Activated B cell treated with CpG ODN at 0.5 μM for 24 hours (primary cell): Measurements from ENCODE around the gene SYDE1. TPM values are rescaled to one million over a fixed set of nuclear protein-coding genes. Genes with fewer than 3 reads are reported as not detected.
A peak's percentile ranks its signal among the peaks of the same experiment; 100 is the strongest.
"Not testable (repeated sequence)": the region's sequence is repeated elsewhere in the genome, so short reads cannot be mapped to it uniquely, and the experiment has no call there.

Experiments used
- ATAC-seq: fragments of 200-7000 bp; cut with Tn5 transposase; one replicate; pipeline ENCODE4 v1.10.0; 2021; ENCODE audit warnings: low read depth, mild to moderate bottlenecking, moderate library complexity
- CTCF ChIA-PET: fragments of 350-600 bp; sonication (Branson Sonifier 250); formaldehyde crosslinking; loops from one replicate; lab custom pipeline; 2021; ENCODE audit warnings: antibody characterized with exemption; lab: Charles Lee
- POLR2A ChIA-PET: fragments of 350-600 bp; sonication (Branson Sonifier 250); formaldehyde crosslinking; loops from one replicate; lab custom pipeline; 2021; ENCODE audit warnings: antibody characterized with exemption; lab: Charles Lee
- DNase-seq: peaks from one replicate; pipeline ENCODE4 v3.0.0; 2022
- H3K27ac Mint-ChIP-seq: one replicate; pipeline ENCODE4 v1.8.0; 2020; ENCODE audit warnings: mixed read lengths
- H3K27me3 Mint-ChIP-seq: one replicate; pipeline ENCODE4 v1.8.0; 2021; ENCODE audit warnings: mixed read lengths
- H3K36me3 Mint-ChIP-seq: one replicate; pipeline ENCODE4 v1.8.0; 2021; ENCODE audit warnings: low read depth, mixed read lengths
- H3K4me1 Mint-ChIP-seq: one replicate; pipeline ENCODE4 v1.8.0; 2021; ENCODE audit warnings: mixed read lengths
- H3K4me3 Mint-ChIP-seq: one replicate; pipeline ENCODE4 v1.8.0; 2020; ENCODE audit warnings: mild to moderate bottlenecking, mixed read lengths
- H3K9me3 Mint-ChIP-seq: one replicate; pipeline ENCODE4 v1.8.0; 2020; ENCODE audit warnings: mixed read lengths
- intact Hi-C: fragments of 100-400 bp; cut with micrococcal nuclease; formaldehyde crosslinking; loops from one replicate; pipeline ENCODE4 v1.15.1; 2024
- total RNA-seq: library from RNA; stranded (reverse); gene quantifications from 2 replicates; pipeline ENCODE4 v1.2.3, GENCODE V29; 2022
- TF ChIP-seq, protein P1 (sequence below): fragments of 200-600 bp; IDR thresholded peaks from one replicate; pipeline ENCODE4 v1.8.0; 2022; ENCODE audit warnings: antibody characterized with exemption, mild to moderate bottlenecking

Gene SYDE1
- total RNA-seq, 1 donor from 2014 or later: not detected

DNA sequence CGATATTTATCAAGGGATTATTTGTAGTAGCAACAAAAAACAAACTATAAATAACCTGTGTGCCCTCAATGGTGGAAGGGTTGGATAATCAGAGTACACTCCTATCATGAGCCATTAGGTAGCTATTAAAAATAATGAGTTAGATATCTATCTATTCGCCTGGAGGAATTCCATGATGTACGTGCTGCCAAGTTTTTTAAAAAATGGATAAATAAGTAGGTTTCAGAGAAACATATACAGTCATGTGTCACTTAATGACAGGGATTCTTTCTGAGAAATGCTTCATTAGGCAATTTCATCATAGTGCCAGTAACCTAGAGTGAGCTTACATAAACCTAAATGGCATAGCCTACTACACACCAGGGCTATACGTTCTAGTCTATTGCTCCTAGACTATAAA, 31.4 kb upstream of the SYDE1 start:
- Mint-ChIP-seq H3K36me3 (no peaks in the 10 kb centered on the region), H3K27me3 (peaks cover 10% of the 10 kb centered on the region)
- POLR2A ChIA-PET: no interaction called here

GRCh38 chr19:15080002-15080401, 27.2 kb upstream of the SYDE1 start:
- ATAC-seq, DNase-seq, H3K36me3 Mint-ChIP-seq, H3K4me1 Mint-ChIP-seq, H3K9me3 Mint-ChIP-seq, CTCF ChIA-PET, intact Hi-C loops, H3K27ac Mint-ChIP-seq, POLR2A ChIA-PET, H3K4me3 Mint-ChIP-seq: not testable (repeated sequence)
- peaks cover 24% of the 10 kb centered on the region for H3K27me3 Mint-ChIP-seq

More for the DNA sequence above, 31.4 kb upstream of the SYDE1 start:
- H3K27ac Mint-ChIP-seq: no peak overlapping the region
- no peaks in the 10 kb centered on the region for H3K4me1 Mint-ChIP-seq
- no peak overlapping the region for H3K4me3 Mint-ChIP-seq
- no peaks in the 10 kb centered on the region for H3K9me3 Mint-ChIP-seq
- intact Hi-C loops: no loop called here
- no peak for DNase-seq
- no peak for ATAC-seq
- TF ChIP-seq, protein P1, sequence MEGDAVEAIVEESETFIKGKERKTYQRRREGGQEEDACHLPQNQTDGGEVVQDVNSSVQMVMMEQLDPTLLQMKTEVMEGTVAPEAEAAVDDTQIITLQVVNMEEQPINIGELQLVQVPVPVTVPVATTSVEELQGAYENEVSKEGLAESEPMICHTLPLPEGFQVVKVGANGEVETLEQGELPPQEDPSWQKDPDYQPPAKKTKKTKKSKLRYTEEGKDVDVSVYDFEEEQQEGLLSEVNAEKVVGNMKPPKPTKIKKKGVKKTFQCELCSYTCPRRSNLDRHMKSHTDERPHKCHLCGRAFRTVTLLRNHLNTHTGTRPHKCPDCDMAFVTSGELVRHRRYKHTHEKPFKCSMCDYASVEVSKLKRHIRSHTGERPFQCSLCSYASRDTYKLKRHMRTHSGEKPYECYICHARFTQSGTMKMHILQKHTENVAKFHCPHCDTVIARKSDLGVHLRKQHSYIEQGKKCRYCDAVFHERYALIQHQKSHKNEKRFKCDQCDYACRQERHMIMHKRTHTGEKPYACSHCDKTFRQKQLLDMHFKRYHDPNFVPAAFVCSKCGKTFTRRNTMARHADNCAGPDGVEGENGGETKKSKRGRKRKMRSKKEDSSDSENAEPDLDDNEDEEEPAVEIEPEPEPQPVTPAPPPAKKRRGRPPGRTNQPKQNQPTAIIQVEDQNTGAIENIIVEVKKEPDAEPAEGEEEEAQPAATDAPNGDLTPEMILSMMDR: no peak
- CTCF ChIA-PET: no interaction called here

DNA sequence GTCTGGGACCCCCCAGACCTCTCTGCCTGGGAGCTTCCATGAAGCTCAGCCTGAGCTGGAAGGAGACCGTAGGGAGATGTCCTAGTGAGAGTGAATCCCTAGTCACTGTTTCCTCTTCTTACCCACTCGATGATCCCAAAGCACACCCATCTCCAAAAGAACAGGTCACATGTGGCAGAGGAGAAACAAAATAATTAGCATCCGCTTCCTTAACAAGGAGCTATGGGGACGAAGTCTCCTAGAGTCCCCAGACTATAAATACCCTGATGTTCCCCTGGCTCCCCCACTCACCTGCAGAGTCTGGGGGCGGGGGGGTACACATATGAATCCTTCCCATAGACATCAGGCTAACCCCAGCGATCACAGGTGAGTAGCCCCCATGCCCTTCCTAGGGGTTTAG, 25.3 kb upstream of the SYDE1 start, which contains the start of gene OR1I1:
Gene OR1I1, plus strand, starts transcription at position 301 of the 400 bp plus-strand sequence. CDS start 4,855 bp downstream, outside the sequence.
- DNase-seq: no peak
- POLR2A ChIA-PET: no interaction called here
- Mint-ChIP-seq H3K9me3 (no peaks in the 10 kb centered on the region), H3K4me1 (no peaks in the 10 kb centered on the region), H3K4me3 (no peak within 1 kb of the TSS), H3K36me3 (no peaks in the 10 kb centered on the region), H3K27me3 (peaks cover 32% of the 10 kb centered on the region), H3K27ac (no peak within 1 kb of the TSS)
- CTCF ChIA-PET: interaction anchor here (0.9 kb wide), 2 partner anchors 10 to 19 kb away, joined by 3 read pairs; no protein-coding TSS in a partner anchor
- TF ChIP-seq, protein P1: no peak
- intact Hi-C loops: no loop called here
- ATAC-seq: no peak

DNA sequence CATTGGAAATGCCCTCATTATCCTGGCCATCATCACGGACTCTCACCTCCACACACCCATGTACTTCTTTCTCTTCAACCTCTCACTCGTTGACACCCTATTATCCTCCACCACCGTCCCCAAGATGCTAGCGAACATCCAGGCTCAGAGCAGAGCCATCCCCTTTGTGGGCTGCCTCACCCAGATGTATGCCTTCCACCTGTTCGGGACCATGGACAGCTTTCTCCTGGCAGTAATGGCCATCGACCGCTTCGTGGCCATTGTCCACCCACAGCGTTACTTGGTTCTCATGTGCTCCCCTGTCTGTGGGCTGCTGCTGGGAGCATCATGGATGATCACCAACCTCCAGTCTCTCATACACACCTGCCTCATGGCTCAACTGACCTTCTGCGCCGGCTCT, 20.0 kb upstream of the SYDE1 start:
- H3K36me3 Mint-ChIP-seq: no peaks in the 10 kb centered on the region
- intact Hi-C loops: no loop called here
- peaks cover 2% of the 10 kb centered on the region for H3K4me1 Mint-ChIP-seq
- H3K27ac Mint-ChIP-seq: no peak overlapping the region
- H3K4me3 Mint-ChIP-seq: no peak overlapping the region
- ChIA-PET CTCF (no interaction called here), POLR2A (no interaction called here)
- TF ChIP-seq, protein P1: no peak
- ATAC-seq: no peak
- peaks cover 20% of the 10 kb centered on the region for H3K27me3 Mint-ChIP-seq
- no peak for DNase-seq
- no peaks in the 10 kb centered on the region for H3K9me3 Mint-ChIP-seq

GRCh38 chr19:15091918-15092753, 15.1 kb upstream of the SYDE1 start:
- intact Hi-C loops: loop anchor here (1.0 to 5.0 kb wide), 5 partner anchors 58 to 520 kb away; partner anchors contain the start of gene NDUFB7

More at GRCh38 chr19:15091918-15092753, 15.1 kb upstream of the SYDE1 start:
- no peaks in the 10 kb centered on the region for H3K36me3 Mint-ChIP-seq
- H3K4me1 Mint-ChIP-seq: peaks cover 3% of the 10 kb centered on the region
- TF ChIP-seq, protein P1: peak; percentile 59
- no peak overlapping the region for H3K4me3 Mint-ChIP-seq
- POLR2A ChIA-PET: interaction anchor here (0.6 kb wide), 2 partner anchors 508 to 711 kb away, joined by 6 to 8 read pairs; partner anchors contain the start of gene ADGRE5
- CTCF ChIA-PET: interaction anchor here (0.6 to 2.7 kb wide), 13 partner anchors 9 to 517 kb away, joined by 3 to 37 read pairs (median 3); partner anchors contain the start of gene AKAP8L
- no peak overlapping the region for H3K27ac Mint-ChIP-seq
- no peaks in the 10 kb centered on the region for H3K9me3 Mint-ChIP-seq
- ATAC-seq (peak; percentile 47), DNase-seq (no peak)
- H3K27me3 Mint-ChIP-seq: peaks cover 9% of the 10 kb centered on the region
